ENCODE data around the gene IP6K2.

Gene IP6K2

DNA sequence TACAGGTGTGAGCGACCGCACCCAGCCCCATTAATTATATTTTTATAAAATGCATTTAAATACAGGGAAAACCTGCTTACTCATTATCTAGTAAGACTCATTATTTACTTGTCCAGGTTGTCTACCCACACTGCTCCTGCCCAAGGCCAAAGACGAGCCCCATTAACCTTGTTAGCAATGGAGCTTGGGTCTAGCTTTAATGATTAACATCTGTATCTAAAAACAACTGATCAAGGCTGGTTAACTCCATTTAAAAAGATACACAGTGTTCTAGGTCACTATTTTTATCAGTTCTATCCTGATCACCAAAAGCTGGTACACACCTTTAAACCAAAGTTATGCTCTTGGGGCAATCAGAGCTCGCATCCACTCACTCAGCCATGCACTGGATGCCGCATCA, 20.9 kb downstream of the IP6K2 start:
- TF ChIP-seq, protein P1, sequence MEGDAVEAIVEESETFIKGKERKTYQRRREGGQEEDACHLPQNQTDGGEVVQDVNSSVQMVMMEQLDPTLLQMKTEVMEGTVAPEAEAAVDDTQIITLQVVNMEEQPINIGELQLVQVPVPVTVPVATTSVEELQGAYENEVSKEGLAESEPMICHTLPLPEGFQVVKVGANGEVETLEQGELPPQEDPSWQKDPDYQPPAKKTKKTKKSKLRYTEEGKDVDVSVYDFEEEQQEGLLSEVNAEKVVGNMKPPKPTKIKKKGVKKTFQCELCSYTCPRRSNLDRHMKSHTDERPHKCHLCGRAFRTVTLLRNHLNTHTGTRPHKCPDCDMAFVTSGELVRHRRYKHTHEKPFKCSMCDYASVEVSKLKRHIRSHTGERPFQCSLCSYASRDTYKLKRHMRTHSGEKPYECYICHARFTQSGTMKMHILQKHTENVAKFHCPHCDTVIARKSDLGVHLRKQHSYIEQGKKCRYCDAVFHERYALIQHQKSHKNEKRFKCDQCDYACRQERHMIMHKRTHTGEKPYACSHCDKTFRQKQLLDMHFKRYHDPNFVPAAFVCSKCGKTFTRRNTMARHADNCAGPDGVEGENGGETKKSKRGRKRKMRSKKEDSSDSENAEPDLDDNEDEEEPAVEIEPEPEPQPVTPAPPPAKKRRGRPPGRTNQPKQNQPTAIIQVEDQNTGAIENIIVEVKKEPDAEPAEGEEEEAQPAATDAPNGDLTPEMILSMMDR (IDR thresholded peaks at IDR 0.05; ENCODE audit: extremely low read depth, insufficient read depth, missing control alignments): no peak
- in situ Hi-C loops (cut with MboI; ENCODE audit: low pct_unique_long_range_greater_than_20kb, low sequenced_read_pairs, unreplicated experiment): no loop called here

GRCh38 chr3:48695393-48695753, 21.6 kb downstream of the IP6K2 start:
- DNase-seq (ENCODE audit: low spot score): no peak
- in situ Hi-C loops (cut with MboI; ENCODE audit: low pct_unique_long_range_greater_than_20kb, low sequenced_read_pairs, unreplicated experiment): no loop called here
- TF ChIP-seq, protein P1 (IDR thresholded peaks at IDR 0.05; ENCODE audit: extremely low read depth, insufficient read depth, missing control alignments): no peak

More for the DNA sequence above, 20.9 kb downstream of the IP6K2 start:
- no peak for DNase-seq (ENCODE audit: low spot score)

DNA sequence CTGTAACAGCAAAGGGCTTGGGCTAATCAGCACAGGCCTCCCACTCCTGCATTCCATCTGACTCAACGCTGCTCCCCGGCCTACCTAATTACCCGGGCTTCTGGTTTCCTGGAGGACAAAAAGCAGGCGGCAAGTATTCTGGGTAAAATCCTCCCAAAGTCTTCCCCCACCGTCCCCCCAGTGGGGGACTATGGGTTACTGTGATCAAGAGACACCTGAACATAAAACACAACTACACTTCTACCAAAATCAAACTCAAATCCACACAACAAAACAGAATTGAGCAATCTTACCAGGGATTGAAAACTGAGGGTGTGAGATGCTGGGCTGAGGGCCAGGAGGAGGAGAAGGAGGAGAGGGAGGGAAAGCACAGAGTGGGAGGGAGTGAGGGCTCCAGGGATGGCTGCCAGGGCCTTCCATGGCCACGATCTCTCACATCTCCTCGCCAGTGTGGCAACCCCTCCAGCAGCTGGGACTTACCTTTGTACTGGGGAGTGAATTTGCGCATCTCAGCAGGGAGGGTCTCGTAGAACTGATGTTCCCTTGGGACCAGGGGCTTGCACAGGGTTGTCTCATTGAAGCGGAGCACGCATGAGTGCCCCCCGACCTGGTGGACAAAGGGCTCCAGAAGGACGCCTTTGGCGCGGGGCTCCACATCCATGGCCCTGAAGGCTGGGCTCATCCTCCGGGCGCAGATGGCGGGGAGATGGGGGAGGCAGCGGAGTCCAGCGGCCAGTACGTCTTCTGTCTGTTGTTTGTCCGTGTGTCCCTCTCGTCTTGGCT, 22.2 kb downstream of the IP6K2 start:
- in situ Hi-C loops (cut with MboI; ENCODE audit: low pct_unique_long_range_greater_than_20kb, low sequenced_read_pairs, unreplicated experiment): no loop called here

DNA sequence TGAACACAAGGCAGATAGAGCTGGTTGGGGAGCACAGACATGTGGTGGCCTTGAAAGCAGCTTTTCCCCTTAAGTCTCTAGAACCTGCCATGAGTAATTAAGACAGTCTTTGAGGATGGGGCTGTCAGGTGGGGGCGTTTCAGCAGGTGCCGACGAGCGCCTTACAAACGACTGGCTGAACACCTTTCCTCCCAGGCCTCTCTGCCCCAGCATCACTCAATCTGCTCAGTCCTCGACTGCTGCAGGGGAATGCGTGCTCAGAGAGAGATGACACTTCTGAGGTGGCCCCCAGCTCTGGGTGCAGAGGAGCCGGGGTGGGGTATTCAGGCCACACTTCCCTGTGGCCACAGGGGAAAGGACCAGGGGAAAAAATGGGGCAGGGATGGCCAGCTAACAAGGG, 23.2 kb downstream of the IP6K2 start:
- TF ChIP-seq, protein P1 (IDR thresholded peaks at IDR 0.05; ENCODE audit: extremely low read depth, insufficient read depth, missing control alignments): no peak
- DNase-seq (ENCODE audit: low spot score): no peak
- in situ Hi-C loops (cut with MboI; ENCODE audit: low pct_unique_long_range_greater_than_20kb, low sequenced_read_pairs, unreplicated experiment): no loop called here

More for the DNA sequence above, 22.2 kb downstream of the IP6K2 start:
- no peak for DNase-seq (ENCODE audit: low spot score)
- TF ChIP-seq, protein P1 (IDR thresholded peaks at IDR 0.05; ENCODE audit: extremely low read depth, insufficient read depth, missing control alignments): no peak

DNA sequence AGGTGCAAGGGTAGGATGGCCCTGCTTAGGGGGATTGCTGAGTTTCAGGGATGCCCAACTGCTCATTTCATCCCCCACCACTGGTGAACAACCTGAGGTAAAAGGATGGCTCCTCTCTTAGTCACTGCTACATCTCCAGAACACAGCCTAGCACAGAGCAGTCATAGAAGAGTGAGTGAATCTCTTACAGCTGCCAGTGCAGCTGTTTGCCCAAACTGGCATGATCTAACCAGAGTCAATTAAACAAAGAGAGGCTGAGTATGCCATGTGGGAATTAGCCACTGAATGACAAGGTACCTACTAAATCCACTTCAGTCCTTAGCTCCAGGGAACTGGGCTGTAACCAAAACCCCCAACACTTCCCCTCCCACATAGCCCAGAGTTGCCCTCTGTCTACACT, 24.5 kb downstream of the IP6K2 start:
- in situ Hi-C loops (cut with MboI; ENCODE audit: low pct_unique_long_range_greater_than_20kb, low sequenced_read_pairs, unreplicated experiment): no loop called here
- TF ChIP-seq, protein P1 (IDR thresholded peaks at IDR 0.05; ENCODE audit: extremely low read depth, insufficient read depth, missing control alignments): no peak
- no peak for DNase-seq (ENCODE audit: low spot score)

GRCh38 chr3:48690846-48691458, 26.1 kb downstream of the IP6K2 start:
- in situ Hi-C loops (cut with MboI; ENCODE audit: low pct_unique_long_range_greater_than_20kb, low sequenced_read_pairs, unreplicated experiment): no loop called here
- DNase-seq (ENCODE audit: low spot score): no peak

More at GRCh38 chr3:48690846-48691458, 26.1 kb downstream of the IP6K2 start:
- TF ChIP-seq, protein P1 (IDR thresholded peaks at IDR 0.05; ENCODE audit: extremely low read depth, insufficient read depth, missing control alignments): no peak

Measured in GM13977 (cell line).